Endothelial cell of umbilical vein (primary cell): ENCODE measurements around the gene PTPRQ. TPM values are rescaled to one million over a fixed set of nuclear protein-coding genes. Genes with fewer than 3 reads are reported as not detected.

ENCODE experiments used
- BruUV-seq: library from RNA; stranded (reverse); fragments of 400-500 nt; replicated peaks from 2 replicates; lab custom pipeline; 2021; lab: Mats Ljungman, UMichigan
- CTCF ChIA-PET: fragments of 300-600, 350-600 bp; sonication (Branson Sonifier 250); formaldehyde crosslinking; loops from one replicate; lab custom pipeline; 2021; ENCODE audit warnings: antibody characterized with exemption, inconsistent platforms; lab: Charles Lee
- POLR2A ChIA-PET: fragments of 300-600, 350-600 bp; sonication (Branson Sonifier 250); formaldehyde crosslinking; loops from one replicate; lab custom pipeline; 2021; ENCODE audit warnings: antibody characterized with exemption, inconsistent platforms; lab: Charles Lee
- DNase-seq: peaks from one replicate; pipeline ENCODE4 v3.0.0-alpha.2; 2011; ENCODE audit warnings: low read depth, low spot score
- FAIRE-seq: peaks from 2 replicates; lab custom pipeline; 2011; peaks lifted over from hg19 to GRCh38; lab: Jason Lieb, UNC
- H2AFZ ChIP-seq: 2 replicates; pipeline ENCODE4 v1.6.0; 2012; ENCODE audit warnings: low read depth, low read length, control low read depth, inconsistent platforms
- H3K27ac ChIP-seq: 2 replicates; pipeline ENCODE4 v1.5.1; 2011; ENCODE audit warnings: low read depth, mild to moderate bottlenecking, control low read depth, low read length, moderate library complexity; ENCODE audit not compliant: insufficient read depth
- H3K27me3 ChIP-seq, 2 experiments: 2 replicates each; pipeline versions ENCODE4 v1.6.0 to v1.6.1; 2011; ENCODE audit warnings: low read length in 2 of 2, mixed read lengths in 1 of 2; ENCODE audit not compliant: control insufficient read depth in 2 of 2, insufficient read depth in 2 of 2
- H3K36me3 ChIP-seq, 2 experiments: 2 replicates in 1 of 2; 3 replicates in 1 of 2; pipeline ENCODE4 v1.5.1; 2011; ENCODE audit warnings: low read length in 2 of 2, mild to moderate bottlenecking in 1 of 2, moderate library complexity in 1 of 2; ENCODE audit not compliant: control insufficient read depth in 2 of 2, insufficient read depth in 2 of 2; ENCODE audit errors: extremely low read depth in 1 of 2
- H3K4me1 ChIP-seq: 3 replicates; pipeline ENCODE4 v1.5.1; 2011; ENCODE audit warnings: mild to moderate bottlenecking, low read length; ENCODE audit not compliant: control insufficient read depth, insufficient read depth; ENCODE audit errors: extremely low read depth
- H3K4me2 ChIP-seq: 2 replicates; pipeline ENCODE4 v1.6.1; 2011; ENCODE audit warnings: low read length, control low read depth, mixed read lengths; ENCODE audit not compliant: insufficient read depth
- H3K4me3 ChIP-seq, 3 experiments: fragments of 200-600 bp in 1 of 3; sonication (generic), shearing (Covaris generic) in 1 of 3; replicated peaks in 1 of 3; 2 replicates each; pipeline ENCODE4 v1.5.1; 2011 to 2016; ENCODE audit warnings: control low read depth in 3 of 3, low read length in 3 of 3, mild to moderate bottlenecking in 2 of 3, inconsistent platforms in 1 of 3, low read depth in 1 of 3, moderate library complexity in 1 of 3; ENCODE audit not compliant: insufficient read depth in 1 of 3
- H3K79me2 ChIP-seq: 2 replicates; pipeline ENCODE4 v1.6.0; 2012; ENCODE audit warnings: low read length, inconsistent platforms; ENCODE audit not compliant: control insufficient read depth, insufficient read depth
- H3K9ac ChIP-seq: replicated peaks from 2 replicates; pipeline ENCODE3; 2011; ENCODE audit warnings: low read length, control low read depth; ENCODE audit not compliant: insufficient read depth; ENCODE audit errors: extremely low read depth
- H3K9me1 ChIP-seq: replicated peaks from 3 replicates; pipeline ENCODE4 v1.6.0; 2011; ENCODE audit warnings: mild to moderate bottlenecking, low read length; ENCODE audit not compliant: control insufficient read depth, insufficient read depth; ENCODE audit errors: extremely low read depth
- H3K9me3 ChIP-seq: replicated peaks from 2 replicates; pipeline ENCODE4 v1.5.1; 2012; ENCODE audit warnings: low read length, inconsistent platforms; ENCODE audit not compliant: control insufficient read depth, insufficient read depth
- H4K20me1 ChIP-seq: replicated peaks from 2 replicates; pipeline ENCODE3; 2011; ENCODE audit warnings: mild to moderate bottlenecking, low read length; ENCODE audit not compliant: control insufficient read depth, insufficient read depth; ENCODE audit errors: extremely low read depth
- EZH2 ChIP-seq: IDR thresholded peaks from 2 replicates; pipeline ENCODE4 v1.6.1; 2012; ENCODE audit warnings: borderline replicate concordance, low read depth, mild to moderate bottlenecking, moderate library complexity, low read length, inconsistent platforms; ENCODE audit not compliant: severe bottlenecking
- FOS ChIP-seq: IDR thresholded peaks from 2 replicates; pipeline ENCODE4 v1.6.1; 2011; ENCODE audit warnings: mild to moderate bottlenecking, low read length, moderate library complexity, borderline replicate concordance; ENCODE audit not compliant: insufficient read depth
- GATA2 ChIP-seq: IDR thresholded peaks from 2 replicates; pipeline ENCODE4 v1.7.0; 2011; ENCODE audit warnings: low read depth, mild to moderate bottlenecking, moderate library complexity, mixed read lengths, low read length; ENCODE audit not compliant: insufficient read length, insufficient read depth
- JUN ChIP-seq: IDR thresholded peaks from 2 replicates; pipeline ENCODE4 v1.6.1; 2011; ENCODE audit warnings: borderline replicate concordance, low read depth; ENCODE audit not compliant: insufficient read length, insufficient read depth
- MYC ChIP-seq: IDR thresholded peaks from one replicate; pipeline ENCODE4 v1.6.1; 2011; ENCODE audit warnings: mild to moderate bottlenecking, low read depth, low read length
- POLR2A ChIP-seq: IDR thresholded peaks from 2 replicates; pipeline ENCODE4 v1.6.1; 2012; ENCODE audit warnings: low read depth, mild to moderate bottlenecking, control low read depth, low read length
- POLR2AphosphoS5 ChIP-seq: IDR thresholded peaks from 2 replicates; pipeline ENCODE4 v1.6.1; 2012; ENCODE audit warnings: low read depth, mild to moderate bottlenecking, control low read depth, low read length, moderate library complexity; ENCODE audit not compliant: insufficient read depth
- dilution Hi-C: fragments of 300-500 bp; cut with MboI; formaldehyde crosslinking; loops from one replicate; pipeline ENCODE4 v1.15.0; 2019; ENCODE audit warnings: low sequenced_read_pairs; ENCODE audit not compliant: extremely low pct_ligation_motif_present
- intact Hi-C: fragments of 100-400 bp; cut with micrococcal nuclease; formaldehyde crosslinking; loops from one replicate; pipeline ENCODE4 v1.10.0; 2022
- polyA plus RNA-seq, 4 experiments: library from polyadenylated mRNA; depleted of rRNA in 3 of 4; stranded (reverse) in 3 of 4; unstranded in 1 of 4; fragments of >200 nt; gene quantifications; 2 replicates each; pipeline versions ENCODE4 v1.2.1 to v1.2.3, GENCODE V29; 2011 to 2012; ENCODE audit warnings: missing spikeins in 1 of 4
- total RNA-seq: library from RNA; stranded (reverse); gene quantifications from 2 replicates; pipeline ENCODE4 v1.2.3, GENCODE V29; 2021
- TF ChIP-seq, protein P1 (sequence below), 2 donors: IDR thresholded peaks; 1 replicate in 1 of 2; 2 replicates in 1 of 2; pipeline ENCODE4 v1.5.1; 2011; ENCODE audit warnings: low read length in 2 of 2, mild to moderate bottlenecking in 2 of 2, moderate library complexity in 2 of 2, control low read depth in 1 of 2, inconsistent platforms in 1 of 2, low read depth in 1 of 2; ENCODE audit not compliant: insufficient read depth in 1 of 2; ENCODE audit errors: extremely low read depth in 1 of 2
- TF ChIP-seq, protein P2 (sequence below): IDR thresholded peaks from 2 replicates; pipeline ENCODE4 v1.6.1; 2011; ENCODE audit not compliant: insufficient read depth, insufficient read length

Gene PTPRQ
- total and polyA plus RNA-seq, 2 donors (not counting 3 experiments of a cell fraction or from before 2014, with no cell fraction given) = not detected

DNA sequence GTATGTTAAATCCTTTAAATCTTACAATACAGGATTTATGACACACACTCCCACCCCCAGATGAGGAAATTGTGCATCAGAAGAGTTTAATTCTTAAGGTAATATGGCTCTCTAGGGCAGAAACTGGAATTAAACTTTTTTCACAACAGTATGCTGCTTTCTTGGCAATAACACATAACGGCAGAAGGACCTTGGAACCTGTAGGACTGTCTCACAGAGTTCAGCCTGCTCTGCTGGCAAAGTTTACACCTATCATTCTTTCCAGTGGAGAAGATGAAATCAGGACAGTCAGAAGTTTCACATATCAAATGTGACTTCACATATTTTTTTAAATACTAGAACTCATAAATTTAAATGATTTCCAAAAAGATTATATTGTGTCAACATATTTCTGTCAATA is 232.8 kb downstream of the PTPRQ start:
- intact Hi-C loops = no loop called here
- BruUV-seq = no TSS peak

DNA sequence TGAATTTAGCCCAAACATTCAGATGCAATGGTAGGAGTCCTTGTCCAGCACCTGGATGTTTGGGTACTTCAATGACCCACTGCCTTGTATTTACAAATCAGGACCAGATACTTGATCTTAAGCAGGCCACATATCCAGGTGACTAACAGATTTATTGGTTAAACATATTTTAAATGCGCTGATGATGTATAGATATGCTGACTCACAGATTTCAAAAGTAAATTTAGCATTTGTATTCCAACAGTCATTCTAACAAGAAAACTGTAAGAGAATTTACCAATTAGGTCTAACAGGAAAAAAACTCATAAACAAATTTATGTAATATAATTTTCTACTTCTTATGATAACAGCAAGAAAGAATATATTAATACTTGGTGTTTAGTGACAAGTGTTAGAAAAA is 234.0 kb downstream of the PTPRQ start:
- Histone ChIP-seq H3K9me3 (no peaks in the 10 kb centered on the region), H3K4me1 (no peaks in the 10 kb centered on the region), H3K9me1 (no peaks in the 10 kb centered on the region), H3K27ac (no peak overlapping the region), H3K9ac (no peak overlapping the region), H3K79me2 (no peaks in the 10 kb centered on the region), H3K4me3 (no peak overlapping the region), H2AFZ (no peak overlapping the region), H3K4me2 (no peak overlapping the region), H3K27me3 (no peaks in the 10 kb centered on the region), H3K36me3 (no peaks in the 10 kb centered on the region), H4K20me1 (no peaks in the 10 kb centered on the region)
- DNase-seq (no peak), FAIRE-seq (no peak)
- ChIA-PET CTCF (interaction anchor here (0.8 to 0.9 kb wide), 2 partner anchors 205 to 580 kb away, joined by 3 to 4 read pairs; no protein-coding TSS in a partner anchor), POLR2A (no interaction called here)
- intact Hi-C loops = no loop called here
- TF ChIP-seq GATA2 (no peak), EZH2 (no peak), JUN (no peak), POLR2AphosphoS5 (no peak), POLR2A (no peak), MYC (no peak), FOS (no peak)
- TF ChIP-seq, protein P1, sequence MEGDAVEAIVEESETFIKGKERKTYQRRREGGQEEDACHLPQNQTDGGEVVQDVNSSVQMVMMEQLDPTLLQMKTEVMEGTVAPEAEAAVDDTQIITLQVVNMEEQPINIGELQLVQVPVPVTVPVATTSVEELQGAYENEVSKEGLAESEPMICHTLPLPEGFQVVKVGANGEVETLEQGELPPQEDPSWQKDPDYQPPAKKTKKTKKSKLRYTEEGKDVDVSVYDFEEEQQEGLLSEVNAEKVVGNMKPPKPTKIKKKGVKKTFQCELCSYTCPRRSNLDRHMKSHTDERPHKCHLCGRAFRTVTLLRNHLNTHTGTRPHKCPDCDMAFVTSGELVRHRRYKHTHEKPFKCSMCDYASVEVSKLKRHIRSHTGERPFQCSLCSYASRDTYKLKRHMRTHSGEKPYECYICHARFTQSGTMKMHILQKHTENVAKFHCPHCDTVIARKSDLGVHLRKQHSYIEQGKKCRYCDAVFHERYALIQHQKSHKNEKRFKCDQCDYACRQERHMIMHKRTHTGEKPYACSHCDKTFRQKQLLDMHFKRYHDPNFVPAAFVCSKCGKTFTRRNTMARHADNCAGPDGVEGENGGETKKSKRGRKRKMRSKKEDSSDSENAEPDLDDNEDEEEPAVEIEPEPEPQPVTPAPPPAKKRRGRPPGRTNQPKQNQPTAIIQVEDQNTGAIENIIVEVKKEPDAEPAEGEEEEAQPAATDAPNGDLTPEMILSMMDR (IDR thresholded peaks at IDR 0.05; ENCODE audit: extremely low read depth in 1 of 2, insufficient read depth in 1 of 2, low read depth in 1 of 2, low read length in 2 of 2) = no peak
- TF ChIP-seq, protein P2, sequence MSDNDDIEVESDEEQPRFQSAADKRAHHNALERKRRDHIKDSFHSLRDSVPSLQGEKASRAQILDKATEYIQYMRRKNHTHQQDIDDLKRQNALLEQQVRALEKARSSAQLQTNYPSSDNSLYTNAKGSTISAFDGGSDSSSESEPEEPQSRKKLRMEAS = no peak
- BruUV-seq = no TSS peak
- dilution Hi-C loops = no loop called here

More for the DNA sequence above, 232.8 kb downstream of the PTPRQ start:
- Histone ChIP-seq H2AFZ (no peak overlapping the region), H3K4me3 (no peak overlapping the region), H3K79me2 (no peaks in the 10 kb centered on the region), H3K9ac (no peak overlapping the region), H4K20me1 (no peaks in the 10 kb centered on the region), H3K4me2 (no peak overlapping the region), H3K36me3 (no peaks in the 10 kb centered on the region), H3K9me1 (no peaks in the 10 kb centered on the region), H3K9me3 (no peaks in the 10 kb centered on the region), H3K4me1 (no peaks in the 10 kb centered on the region), H3K27me3 (no peaks in the 10 kb centered on the region), H3K27ac (no peak overlapping the region)
- DNase-seq (no peak), FAIRE-seq (no peak)
- TF ChIP-seq POLR2AphosphoS5 = no peak
- dilution Hi-C loops = no loop called here
- ChIA-PET POLR2A (no interaction called here), CTCF (no interaction called here)
